WTC11 (cell line): ENCODE data around the gene B4GALT3. TPM values are rescaled to one million over a fixed set of nuclear protein-coding genes. Genes with fewer than 3 reads are reported as not detected.

Experiments used
- ATF1 ChIP-seq: sonication (generic); formaldehyde crosslinking; IDR thresholded peaks from 2 replicates; pipeline ENCODE4 v1.8.1; 2023; ENCODE audit warnings: mild to moderate bottlenecking, moderate library complexity, missing genetic modification reagents
- CREM ChIP-seq: sonication (generic); formaldehyde crosslinking; IDR thresholded peaks from 2 replicates; pipeline ENCODE4 v1.8.1; 2022; ENCODE audit warnings: mild to moderate bottlenecking, missing genetic modification reagents, moderate library complexity
- E2F5 ChIP-seq: sonication (generic); formaldehyde crosslinking; IDR thresholded peaks from 2 replicates; pipeline ENCODE4 v1.8.1; 2022; ENCODE audit warnings: mild to moderate bottlenecking, moderate library complexity, missing genetic modification reagents
- FOXK1 ChIP-seq: sonication (generic); formaldehyde crosslinking; IDR thresholded peaks from 2 replicates; pipeline ENCODE4 v1.8.0; 2022; ENCODE audit warnings: mild to moderate bottlenecking, moderate library complexity, missing genetic modification reagents
- HMGXB4 ChIP-seq: sonication (generic); formaldehyde crosslinking; IDR thresholded peaks from 2 replicates; pipeline ENCODE4 v1.8.1; 2023; ENCODE audit warnings: mild to moderate bottlenecking, moderate library complexity, missing genetic modification reagents
- MAX ChIP-seq: sonication (generic); formaldehyde crosslinking; IDR thresholded peaks from 2 replicates; pipeline ENCODE4 v1.8.0; 2022; ENCODE audit warnings: mild to moderate bottlenecking, missing genetic modification reagents
- NFE2L1 ChIP-seq: sonication (generic); formaldehyde crosslinking; IDR thresholded peaks from 2 replicates; pipeline ENCODE4 v1.8.1; 2023; ENCODE audit warnings: missing genetic modification reagents
- NFYB ChIP-seq: sonication (generic); formaldehyde crosslinking; conservative IDR thresholded peaks from 2 replicates; pipeline ENCODE4 v1.8.0; 2022; ENCODE audit warnings: low read depth, missing genetic modification reagents
- SMAD4 ChIP-seq: sonication (generic); formaldehyde crosslinking; IDR thresholded peaks from 2 replicates; pipeline ENCODE4 v1.8.0; 2022; ENCODE audit warnings: mild to moderate bottlenecking, missing genetic modification reagents
- TCF7 ChIP-seq: sonication (generic); formaldehyde crosslinking; IDR thresholded peaks from 2 replicates; pipeline ENCODE4 v1.8.0; 2022; ENCODE audit warnings: mild to moderate bottlenecking, low read depth, missing genetic modification reagents, moderate library complexity
- USF1 ChIP-seq: sonication (generic); formaldehyde crosslinking; IDR thresholded peaks from 2 replicates; pipeline ENCODE4 v1.8.0; 2022; ENCODE audit warnings: mild to moderate bottlenecking, missing genetic modification reagents
- USF2 ChIP-seq: sonication (generic); formaldehyde crosslinking; IDR thresholded peaks from 2 replicates; pipeline ENCODE4 v1.8.1; 2023; ENCODE audit warnings: mild to moderate bottlenecking, missing genetic modification reagents, moderate library complexity
- ZBTB21 ChIP-seq: sonication (generic); formaldehyde crosslinking; IDR thresholded peaks from 2 replicates; pipeline ENCODE4 v1.8.1; 2023; ENCODE audit warnings: mild to moderate bottlenecking, missing genetic modification reagents, borderline replicate concordance
- total RNA-seq: library from RNA; stranded (reverse); gene quantifications from 3 replicates; pipeline ENCODE4 v1.2.3, GENCODE V29; 2021
- TF ChIP-seq, protein P1 (sequence below): fragments of 200-600 bp; IDR thresholded peaks from 2 replicates; pipeline ENCODE4 v1.8.0; 2022; ENCODE audit warnings: antibody characterized with exemption
- TF ChIP-seq, protein P2 (sequence below): sonication (generic); formaldehyde crosslinking; IDR thresholded peaks from 2 replicates; pipeline ENCODE4 v1.8.1; 2023; ENCODE audit warnings: mild to moderate bottlenecking, missing genetic modification reagents
- TF ChIP-seq, protein P3 (sequence below): sonication (generic); formaldehyde crosslinking; IDR thresholded peaks from 2 replicates; pipeline ENCODE4 v1.8.0; 2022; ENCODE audit warnings: missing genetic modification reagents

The B4GALT3 gene
- total RNA-seq, 1 experiment from 2014 or later, result 40.1 TPM

DNA sequence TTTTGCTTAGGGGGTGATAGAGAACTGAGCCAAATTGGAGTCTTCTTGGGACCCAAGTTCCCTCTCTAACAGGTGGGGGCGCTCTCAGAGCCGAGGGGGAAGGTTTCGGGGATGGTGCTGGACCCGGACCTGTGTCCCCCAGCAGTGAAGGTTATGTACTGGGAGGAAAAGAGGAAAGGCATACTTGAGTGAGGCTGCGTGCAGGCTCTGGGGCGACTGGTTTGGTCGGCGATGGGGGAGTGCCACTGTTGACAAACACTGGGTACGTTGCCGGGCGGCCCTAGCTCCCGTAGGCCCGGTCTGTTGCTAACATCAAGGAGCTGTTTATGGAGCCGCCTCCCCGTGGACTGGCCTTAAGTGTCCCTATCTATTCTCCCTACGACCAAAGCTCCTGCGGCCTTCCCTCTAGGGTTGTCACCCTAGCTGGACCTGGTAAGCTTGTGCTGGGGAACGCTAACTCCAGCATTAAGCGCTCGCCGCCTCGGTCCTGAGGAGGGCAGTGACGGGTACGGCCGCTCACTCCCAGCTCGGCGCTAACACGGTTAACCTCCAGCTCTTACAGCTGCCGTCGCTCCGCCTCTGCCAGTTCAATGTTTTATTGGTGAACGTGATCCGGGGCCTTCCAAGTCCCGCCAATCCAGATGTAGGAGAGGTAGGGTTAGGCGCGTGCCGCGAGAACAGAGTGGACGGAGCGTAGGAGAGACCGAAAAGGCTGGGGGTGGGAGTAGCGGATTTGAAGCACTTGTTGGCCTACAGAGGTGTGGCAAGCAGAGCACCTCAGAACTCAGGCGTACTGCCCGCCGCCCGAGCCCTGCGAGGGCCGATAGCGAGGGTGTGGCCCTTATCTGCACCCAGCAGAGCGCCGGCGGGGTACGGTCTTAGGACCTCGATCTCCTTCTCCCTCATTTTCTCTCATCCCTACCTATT, 11.3 kb downstream of the B4GALT3 start, which contains the start of gene PPOX (continued):
- TF ChIP-seq, protein P1, sequence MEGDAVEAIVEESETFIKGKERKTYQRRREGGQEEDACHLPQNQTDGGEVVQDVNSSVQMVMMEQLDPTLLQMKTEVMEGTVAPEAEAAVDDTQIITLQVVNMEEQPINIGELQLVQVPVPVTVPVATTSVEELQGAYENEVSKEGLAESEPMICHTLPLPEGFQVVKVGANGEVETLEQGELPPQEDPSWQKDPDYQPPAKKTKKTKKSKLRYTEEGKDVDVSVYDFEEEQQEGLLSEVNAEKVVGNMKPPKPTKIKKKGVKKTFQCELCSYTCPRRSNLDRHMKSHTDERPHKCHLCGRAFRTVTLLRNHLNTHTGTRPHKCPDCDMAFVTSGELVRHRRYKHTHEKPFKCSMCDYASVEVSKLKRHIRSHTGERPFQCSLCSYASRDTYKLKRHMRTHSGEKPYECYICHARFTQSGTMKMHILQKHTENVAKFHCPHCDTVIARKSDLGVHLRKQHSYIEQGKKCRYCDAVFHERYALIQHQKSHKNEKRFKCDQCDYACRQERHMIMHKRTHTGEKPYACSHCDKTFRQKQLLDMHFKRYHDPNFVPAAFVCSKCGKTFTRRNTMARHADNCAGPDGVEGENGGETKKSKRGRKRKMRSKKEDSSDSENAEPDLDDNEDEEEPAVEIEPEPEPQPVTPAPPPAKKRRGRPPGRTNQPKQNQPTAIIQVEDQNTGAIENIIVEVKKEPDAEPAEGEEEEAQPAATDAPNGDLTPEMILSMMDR, result peak; percentile 28; the same call in 1 of the 2 replicates
- TF ChIP-seq USF2 (peak; percentile 75), MAX (CRISPR knock-in tag) (peak; percentile 78), USF1 (CRISPR knock-in tag) (peak; percentile 64; the same call in 1 of the 2 replicates), FOXK1 (CRISPR knock-in tag) (peak; percentile 89), E2F5 (CRISPR knock-in tag) (0 out of 2 replicates have a peak, but pooled peaks have one; percentile 71), HMGXB4 (CRISPR knock-in tag) (no peak; the same call in 1 of the 2 replicates), TCF7 (no peak), ZBTB21 (CRISPR knock-in tag) (no peak), ATF1 (CRISPR knock-in tag) (0 out of 2 replicates have a peak, but pooled peaks have one; percentile 40), SMAD4 (CRISPR knock-in tag) (no peak), NFE2L1 (CRISPR knock-in tag) (no peak), CREM (CRISPR knock-in tag) (peak; percentile 64; the same call in 1 of the 2 replicates), NFYB (CRISPR knock-in tag) (peak; percentile 83)
- TF ChIP-seq, protein P2, sequence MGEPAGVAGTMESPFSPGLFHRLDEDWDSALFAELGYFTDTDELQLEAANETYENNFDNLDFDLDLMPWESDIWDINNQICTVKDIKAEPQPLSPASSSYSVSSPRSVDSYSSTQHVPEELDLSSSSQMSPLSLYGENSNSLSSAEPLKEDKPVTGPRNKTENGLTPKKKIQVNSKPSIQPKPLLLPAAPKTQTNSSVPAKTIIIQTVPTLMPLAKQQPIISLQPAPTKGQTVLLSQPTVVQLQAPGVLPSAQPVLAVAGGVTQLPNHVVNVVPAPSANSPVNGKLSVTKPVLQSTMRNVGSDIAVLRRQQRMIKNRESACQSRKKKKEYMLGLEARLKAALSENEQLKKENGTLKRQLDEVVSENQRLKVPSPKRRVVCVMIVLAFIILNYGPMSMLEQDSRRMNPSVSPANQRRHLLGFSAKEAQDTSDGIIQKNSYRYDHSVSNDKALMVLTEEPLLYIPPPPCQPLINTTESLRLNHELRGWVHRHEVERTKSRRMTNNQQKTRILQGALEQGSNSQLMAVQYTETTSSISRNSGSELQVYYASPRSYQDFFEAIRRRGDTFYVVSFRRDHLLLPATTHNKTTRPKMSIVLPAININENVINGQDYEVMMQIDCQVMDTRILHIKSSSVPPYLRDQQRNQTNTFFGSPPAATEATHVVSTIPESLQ (CRISPR knock-in tag), result no peak
- TF ChIP-seq, protein P3, sequence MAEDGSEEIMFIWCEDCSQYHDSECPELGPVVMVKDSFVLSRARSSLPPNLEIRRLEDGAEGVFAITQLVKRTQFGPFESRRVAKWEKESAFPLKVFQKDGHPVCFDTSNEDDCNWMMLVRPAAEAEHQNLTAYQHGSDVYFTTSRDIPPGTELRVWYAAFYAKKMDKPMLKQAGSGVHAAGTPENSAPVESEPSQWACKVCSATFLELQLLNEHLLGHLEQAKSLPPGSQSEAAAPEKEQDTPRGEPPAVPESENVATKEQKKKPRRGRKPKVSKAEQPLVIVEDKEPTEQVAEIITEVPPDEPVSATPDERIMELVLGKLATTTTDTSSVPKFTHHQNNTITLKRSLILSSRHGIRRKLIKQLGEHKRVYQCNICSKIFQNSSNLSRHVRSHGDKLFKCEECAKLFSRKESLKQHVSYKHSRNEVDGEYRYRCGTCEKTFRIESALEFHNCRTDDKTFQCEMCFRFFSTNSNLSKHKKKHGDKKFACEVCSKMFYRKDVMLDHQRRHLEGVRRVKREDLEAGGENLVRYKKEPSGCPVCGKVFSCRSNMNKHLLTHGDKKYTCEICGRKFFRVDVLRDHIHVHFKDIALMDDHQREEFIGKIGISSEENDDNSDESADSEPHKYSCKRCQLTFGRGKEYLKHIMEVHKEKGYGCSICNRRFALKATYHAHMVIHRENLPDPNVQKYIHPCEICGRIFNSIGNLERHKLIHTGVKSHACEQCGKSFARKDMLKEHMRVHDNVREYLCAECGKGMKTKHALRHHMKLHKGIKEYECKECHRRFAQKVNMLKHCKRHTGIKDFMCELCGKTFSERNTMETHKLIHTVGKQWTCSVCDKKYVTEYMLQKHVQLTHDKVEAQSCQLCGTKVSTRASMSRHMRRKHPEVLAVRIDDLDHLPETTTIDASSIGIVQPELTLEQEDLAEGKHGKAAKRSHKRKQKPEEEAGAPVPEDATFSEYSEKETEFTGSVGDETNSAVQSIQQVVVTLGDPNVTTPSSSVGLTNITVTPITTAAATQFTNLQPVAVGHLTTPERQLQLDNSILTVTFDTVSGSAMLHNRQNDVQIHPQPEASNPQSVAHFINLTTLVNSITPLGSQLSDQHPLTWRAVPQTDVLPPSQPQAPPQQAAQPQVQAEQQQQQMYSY (CRISPR knock-in tag), result peak; percentile 33; the same call in 1 of the 2 replicates
- TF ChIP-seq, all 79 proteins: peak for 15
